ENCODE data around the gene MAP3K2. TPM values are rescaled to one million over a fixed set of nuclear protein-coding genes. Genes with fewer than 3 reads are reported as not detected.

Gene MAP3K2
- total and polyA plus RNA-seq, 11 donors: 4.0 to 37.6 (median 22.1) TPM

GRCh38 chr2:127382831-127383230 lies 4.9 kb downstream of the MAP3K2 start:
- H3K9me3 ChIP-seq: no peaks in the 10 kb centered on the region
- H3K27ac ChIP-seq: peak overlapping the region in 2 of 12 donors; percentile 41 to 51
- no peaks in the 10 kb centered on the region for H3K27me3 ChIP-seq
- H3K4me3 ChIP-seq: no peak overlapping the region
- peak in 1 of 4 donors; percentile 36 for ATAC-seq
- no peaks in the 10 kb centered on the region for H3K36me3 ChIP-seq
- TF ChIP-seq CTCF (IDR thresholded peaks at IDR 0.05) (no peak), POLR2A (IDR thresholded peaks at IDR 0.05) (no peak)
- peaks cover 6 to 75% (median 58%) of the 10 kb centered on the region in 12 donors for H3K4me1 ChIP-seq
- intact Hi-C loops (cut with DNase I): loop anchor here in 1 of 10 donors (5.0 kb wide), 1 partner anchor 144 kb away; the partner anchor contains the start of gene IWS1
- 50 to 66% (median 58%) methylated on average over 3 of the region's 3 CpGs for WGBS, 4 donors
- peak in 1 of 5 donors; percentile 61 for DNase-seq

- no peak for TF ChIP-seq POLR2A (IDR thresholded peaks at IDR 0.05)
- TF ChIP-seq CTCF (IDR thresholded peaks at IDR 0.05): no peak
- H3K9me3 ChIP-seq: no peaks in the 10 kb centered on the region
- 57 to 69% (median 64%) methylated on average over 4 to 5 of the region's 5 CpGs for WGBS, 4 donors
- intact Hi-C loops (cut with DNase I): loop anchor here in 1 of 10 donors (5.0 kb wide), 1 partner anchor 146 kb away; the partner anchor contains the start of gene IWS1
- ATAC-seq (no peak), DNase-seq (no peak)
- peaks cover 6 to 81% (median 60%) of the 10 kb centered on the region in 12 donors for H3K4me1 ChIP-seq
- peak overlapping the region in 1 of 12 donors; percentile 1 for H3K27ac ChIP-seq
- no peak overlapping the region for H3K4me3 ChIP-seq
- no peaks in the 10 kb centered on the region for H3K36me3 ChIP-seq
- no peaks in the 10 kb centered on the region for H3K27me3 ChIP-seq
Observed at GRCh38 chr2:127381762-127382161, 6.0 kb downstream of the MAP3K2 start.

GRCh38 chr2:127379712-127380355 lies 7.9 kb downstream of the MAP3K2 start:
- no peak overlapping the region for H3K27ac ChIP-seq
- no peak for TF ChIP-seq CTCF (IDR thresholded peaks at IDR 0.05)
- TF ChIP-seq POLR2A (IDR thresholded peaks at IDR 0.05): no peak
- intact Hi-C loops (cut with DNase I): loop anchor here in 1 of 10 donors (5.0 kb wide), 1 partner anchor 147 kb away; the partner anchor contains the start of gene IWS1
- H3K36me3 ChIP-seq: no peaks in the 10 kb centered on the region
- no peak overlapping the region for H3K4me3 ChIP-seq
- ATAC-seq (no peak), DNase-seq (no peak)
- peaks cover 0 to 64% (median 44%) of the 10 kb centered on the region in 12 donors for H3K4me1 ChIP-seq
- peaks cover 0 to 6% (median 0%) of the 10 kb centered on the region in 12 donors for H3K9me3 ChIP-seq
- WGBS, 4 donors: 81 to 90% (median 85%) methylated on average over 4 of the region's 4 CpGs
- no peaks in the 10 kb centered on the region for H3K27me3 ChIP-seq

- Histone ChIP-seq H3K27me3 (no peaks in the 10 kb centered on the region), H3K4me1 (peaks cover 0 to 53% (median 38%) of the 10 kb centered on the region in 12 donors), H3K4me3 (no peak overlapping the region), H3K27ac (no peak overlapping the region), H3K36me3 (no peaks in the 10 kb centered on the region), H3K9me3 (peaks cover 0 to 16% (median under 1%) of the 10 kb centered on the region in 12 donors)
- no peak for DNase-seq
- WGBS, 4 donors: 81 to 88% (median 85%) methylated on average over 6 of the region's 6 CpGs
- ATAC-seq: peak in 1 of 4 donors; percentile 30
- TF ChIP-seq CTCF (IDR thresholded peaks at IDR 0.05): no peak
- no peak for TF ChIP-seq POLR2A (IDR thresholded peaks at IDR 0.05)
- intact Hi-C loops (cut with DNase I): no loop called here
Observed at GRCh38 chr2:127378720-127379119, 9.1 kb downstream of the MAP3K2 start.
